ENCODE data around the gene LBHD1. TPM values are rescaled to one million over a fixed set of nuclear protein-coding genes. Genes with fewer than 3 reads are reported as not detected.
A peak's percentile ranks its signal among the peaks of the same experiment; 100 is the strongest.

LBHD1 gene
- total RNA-seq (10 to 100 TPM; 12.0 to 14.9 TPM), total RNA-seq (11.9 to 13.3 reads per million in 2 donors)

DNA sequence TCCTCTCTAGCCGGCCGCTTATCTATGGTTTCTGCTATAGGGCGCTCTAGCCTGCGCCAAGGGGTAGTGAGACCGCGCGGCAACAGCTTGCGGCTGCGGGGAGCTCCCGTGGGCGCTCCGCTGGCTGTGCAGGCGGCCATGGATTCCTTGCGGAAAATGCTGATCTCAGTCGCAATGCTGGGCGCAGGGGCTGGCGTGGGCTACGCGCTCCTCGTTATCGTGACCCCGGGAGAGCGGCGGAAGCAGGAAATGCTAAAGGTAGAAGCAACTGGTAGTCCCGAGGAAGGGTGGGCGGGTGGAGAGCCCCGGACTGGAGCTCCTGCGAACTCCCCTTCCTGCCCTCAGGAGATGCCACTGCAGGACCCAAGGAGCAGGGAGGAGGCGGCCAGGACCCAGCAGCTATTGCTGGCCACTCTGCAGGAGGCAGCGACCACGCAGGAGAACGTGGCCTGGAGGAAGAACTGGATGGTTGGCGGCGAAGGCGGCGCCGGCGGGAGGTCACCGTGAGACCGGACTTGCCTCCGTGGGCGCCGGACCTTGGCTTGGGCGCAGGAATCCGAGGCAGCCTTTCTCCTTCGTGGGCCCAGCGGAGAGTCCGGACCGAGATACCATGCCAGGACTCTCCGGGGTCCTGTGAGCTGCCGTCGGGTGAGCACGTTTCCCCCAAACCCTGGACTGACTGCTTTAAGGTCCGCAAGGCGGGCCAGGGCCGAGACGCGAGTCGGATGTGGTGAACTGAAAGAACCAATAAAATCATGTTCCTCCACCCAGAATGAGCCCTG is at the start of gene LBHD1, which contains the start of gene UQCC3:
TSS of gene LBHD1 (minus strand) at position 660 of the 782 bp plus-strand sequence. CDS start 2,236 bp downstream, outside the sequence.
TSS of gene UQCC3 (plus strand) at position 66 of the 782 bp plus-strand sequence. CDS start at position 139, 73 bp downstream.
- peak; percentile 81 for ATAC-seq
- no peaks in the 10 kb centered on the region for H3K9me3 ChIP-seq (ENCODE audit: control insufficient read depth, low read length, poor library complexity, severe bottlenecking)
- DNase-seq: peak; percentile 51 to 63 (median 62)
- H3K4me1 Mint-ChIP-seq: peaks cover 35% of the 10 kb centered on the region
- H3K36me3 Mint-ChIP-seq (ENCODE audit: low read depth): peaks cover 3% of the 10 kb centered on the region
- H3K4me3 Mint-ChIP-seq: peak within 1 kb of the TSS; percentile 99
- H3K27me3 Mint-ChIP-seq: no peaks in the 10 kb centered on the region
- H3K27ac Mint-ChIP-seq: peak within 1 kb of the TSS; percentile 96

DNA sequence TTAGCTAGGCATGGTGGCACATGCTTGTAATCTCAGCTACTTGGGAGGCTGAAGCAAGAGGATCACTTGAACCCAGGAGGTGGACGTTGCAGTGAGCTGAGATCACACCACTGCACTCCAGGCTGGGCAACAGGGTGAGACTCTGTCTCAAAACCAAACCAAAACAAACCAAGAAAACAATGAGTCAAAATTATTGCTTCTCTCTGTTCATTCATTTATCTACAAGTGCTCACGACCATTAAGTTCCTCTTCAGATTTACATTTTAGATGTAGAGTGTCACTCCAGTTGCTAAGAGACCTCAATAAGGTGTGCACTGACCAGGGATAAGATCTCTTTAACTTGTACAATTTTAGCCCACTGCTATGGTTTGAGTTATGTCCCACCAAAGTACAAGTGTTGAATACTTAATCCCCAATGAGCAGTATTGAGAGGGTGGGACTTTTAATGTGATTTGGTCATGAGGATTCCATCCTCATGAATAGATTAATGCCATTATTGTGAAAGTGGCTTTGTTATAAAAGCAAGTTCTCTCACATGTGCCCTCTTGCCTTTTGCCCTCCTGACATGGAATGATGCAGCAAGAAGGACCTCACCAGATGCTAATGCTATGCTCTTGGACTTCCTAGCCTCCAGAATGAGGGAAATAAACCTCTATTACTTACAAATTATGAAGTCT is 47.4 kb upstream of the LBHD1 start:
- Mint-ChIP-seq H3K4me3 (no peak overlapping the region), H3K27me3 (no peaks in the 10 kb centered on the region), H3K4me1 (peaks cover 28% of the 10 kb centered on the region), H3K27ac (peak overlapping the region; percentile 39), H3K36me3 (ENCODE audit: low read depth) (peaks cover 6% of the 10 kb centered on the region)
- ATAC-seq (no peak), DNase-seq (no peak)
- H3K9me3 ChIP-seq (ENCODE audit: control insufficient read depth, low read length, poor library complexity, severe bottlenecking): no peaks in the 10 kb centered on the region

DNA sequence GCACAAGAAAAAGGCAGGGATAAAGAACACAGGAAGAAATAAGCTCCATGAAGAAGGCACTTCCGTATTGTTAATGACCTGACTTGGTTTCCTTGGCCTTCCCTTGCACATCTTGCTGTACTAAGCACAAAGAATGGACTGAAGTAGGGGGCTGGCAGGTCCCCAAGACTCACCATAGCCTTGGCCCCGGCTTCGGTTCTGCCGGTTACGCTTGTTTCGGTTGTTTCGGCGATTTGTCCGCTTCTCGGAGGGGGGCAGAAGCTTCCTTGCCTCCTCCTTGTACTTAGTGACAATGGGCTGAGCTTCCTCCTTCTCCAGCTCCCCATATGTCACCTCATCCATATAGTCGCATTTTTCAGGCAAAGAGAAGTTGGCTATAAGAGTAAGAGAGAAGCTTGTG is 44.7 kb upstream of the LBHD1 start:
- Mint-ChIP-seq H3K27me3 (no peaks in the 10 kb centered on the region), H3K36me3 (ENCODE audit: low read depth) (peaks cover 3% of the 10 kb centered on the region), H3K27ac (peak overlapping the region; percentile 62), H3K4me3 (no peak overlapping the region), H3K4me1 (peaks cover 32% of the 10 kb centered on the region)
- no peaks in the 10 kb centered on the region for H3K9me3 ChIP-seq (ENCODE audit: control insufficient read depth, low read length, poor library complexity, severe bottlenecking)
- ATAC-seq: no peak
- no peak for DNase-seq

DNA sequence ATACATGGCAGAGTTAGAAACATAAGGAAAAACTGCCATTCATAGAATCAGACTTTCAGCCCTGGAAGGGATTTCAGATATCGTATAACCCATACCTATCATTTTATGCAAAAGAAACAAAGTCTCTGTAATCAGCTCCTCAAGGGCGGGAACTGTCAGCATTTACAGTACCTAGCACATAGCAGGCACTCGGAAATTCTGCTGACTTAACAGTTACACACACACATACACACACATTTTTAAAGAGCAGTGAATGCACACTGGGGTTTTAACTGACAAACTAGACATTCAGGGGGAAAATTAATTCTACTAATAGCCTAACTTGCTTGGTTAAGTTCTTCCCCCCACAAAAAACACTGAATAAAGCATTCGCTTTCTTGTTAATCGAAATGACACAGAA is 44.1 kb upstream of the LBHD1 start:
- ATAC-seq: no peak
- no peaks in the 10 kb centered on the region for H3K9me3 ChIP-seq (ENCODE audit: control insufficient read depth, low read length, poor library complexity, severe bottlenecking)
- no peak for DNase-seq
- Mint-ChIP-seq H3K27ac (peak overlapping the region; percentile 62), H3K4me3 (no peak overlapping the region), H3K4me1 (peaks cover 32% of the 10 kb centered on the region), H3K36me3 (ENCODE audit: low read depth) (peaks cover 3% of the 10 kb centered on the region), H3K27me3 (no peaks in the 10 kb centered on the region)

DNA sequence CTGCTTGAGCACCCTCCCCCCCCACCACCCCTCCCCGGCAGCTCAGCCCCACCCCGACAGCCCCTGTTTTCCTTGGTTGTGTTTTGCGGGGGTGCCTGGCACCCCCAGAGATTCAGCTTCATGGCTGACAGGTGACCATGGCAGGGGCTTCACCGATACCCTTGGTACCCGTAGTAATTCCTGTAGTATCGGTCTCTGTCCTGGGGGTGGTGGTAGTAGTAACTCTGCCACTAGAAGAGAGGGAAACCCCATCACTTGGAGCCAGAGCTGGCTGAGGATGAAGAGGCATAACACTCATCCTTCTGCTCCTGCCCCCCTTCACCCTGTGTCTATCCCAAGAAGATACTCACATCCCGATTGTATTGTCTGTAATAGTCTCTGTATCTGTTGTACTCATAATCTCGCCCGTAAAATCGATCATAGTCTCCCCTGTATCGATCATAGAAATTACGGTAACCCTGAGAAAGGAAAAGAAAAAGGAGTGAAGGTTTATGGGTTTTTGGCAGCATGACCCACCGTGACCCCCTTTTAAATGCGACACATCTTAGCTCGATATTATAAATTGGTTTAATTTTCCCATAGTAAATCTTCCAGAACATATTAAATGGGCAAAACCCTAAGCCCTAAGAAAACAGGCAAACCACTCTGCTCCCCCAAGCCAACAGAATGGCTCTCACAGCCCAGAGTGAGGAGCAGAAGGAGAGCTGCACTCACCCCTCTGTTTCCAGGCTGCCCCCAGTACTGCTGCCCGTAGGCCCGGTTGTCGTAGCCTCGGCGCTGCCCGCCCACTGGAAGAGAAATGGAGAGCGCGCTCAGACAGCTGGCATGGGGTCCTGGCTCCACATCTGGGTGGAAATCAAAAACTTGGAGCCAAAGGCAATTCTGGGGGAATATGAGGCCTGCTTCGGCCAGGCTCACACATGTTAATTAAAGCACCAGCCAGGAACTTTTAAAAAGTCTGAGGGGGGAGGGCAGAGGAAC is 43.4 kb upstream of the LBHD1 start:
- peaks cover 32% of the 10 kb centered on the region for H3K4me1 Mint-ChIP-seq
- peak overlapping the region; percentile 91 for H3K27ac Mint-ChIP-seq
- peaks cover 3% of the 10 kb centered on the region for H3K36me3 Mint-ChIP-seq (ENCODE audit: low read depth)
- H3K9me3 ChIP-seq (ENCODE audit: control insufficient read depth, low read length, poor library complexity, severe bottlenecking): no peaks in the 10 kb centered on the region
- DNase-seq: no peak
- H3K27me3 Mint-ChIP-seq: no peaks in the 10 kb centered on the region
- H3K4me3 Mint-ChIP-seq: no peak overlapping the region
- no peak for ATAC-seq

DNA sequence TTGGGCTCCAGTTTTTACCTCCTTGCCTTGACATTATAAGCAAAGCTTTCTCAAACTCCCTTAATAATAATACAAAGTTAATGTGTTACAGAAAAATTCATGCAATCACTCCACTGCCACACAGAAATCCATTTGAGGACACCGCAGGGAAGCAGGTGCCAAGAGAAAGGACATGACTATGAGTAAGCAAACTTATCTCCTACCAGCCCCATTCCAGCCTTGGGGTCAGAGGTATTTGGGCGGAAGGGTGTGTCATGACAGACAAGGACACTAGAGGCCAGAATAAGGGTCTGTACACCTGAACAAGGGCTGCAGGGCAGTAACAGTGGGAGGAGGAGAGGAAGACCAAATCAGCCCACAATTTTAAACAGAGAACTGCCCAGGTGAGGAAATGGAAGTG is 41.3 kb upstream of the LBHD1 start:
- H3K4me3 Mint-ChIP-seq: no peak overlapping the region

DNA sequence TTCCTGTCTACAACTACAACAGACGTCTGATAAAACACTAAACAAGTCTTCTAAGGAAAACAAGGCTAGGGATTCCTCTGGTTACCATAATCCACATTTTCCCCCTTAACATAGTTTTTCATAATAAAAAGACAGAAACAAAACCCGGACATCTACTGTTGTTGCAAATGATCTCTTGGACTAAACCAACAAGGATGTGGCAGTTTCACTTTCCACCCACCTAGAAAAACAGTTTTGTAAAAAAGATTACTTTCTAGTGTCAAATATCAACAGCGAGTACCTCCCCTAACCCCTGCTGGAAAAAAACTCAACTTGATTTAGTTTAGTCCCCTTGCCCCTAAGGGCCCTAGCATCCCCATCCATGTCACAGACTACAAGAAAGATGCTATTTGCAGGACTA is 40.8 kb upstream of the LBHD1 start:
- H3K4me3 Mint-ChIP-seq: no peak overlapping the region
- DNase-seq (no peak), ATAC-seq (no peak)
- no peaks in the 10 kb centered on the region for H3K9me3 ChIP-seq (ENCODE audit: control insufficient read depth, low read length, poor library complexity, severe bottlenecking)
- peaks cover 40% of the 10 kb centered on the region for H3K4me1 Mint-ChIP-seq
- peak overlapping the region; percentile 91 for H3K27ac Mint-ChIP-seq
- H3K27me3 Mint-ChIP-seq: no peaks in the 10 kb centered on the region
- no peaks in the 10 kb centered on the region for H3K36me3 Mint-ChIP-seq (ENCODE audit: low read depth)

More for the DNA sequence above, 41.3 kb upstream of the LBHD1 start:
- Mint-ChIP-seq H3K27me3 (no peaks in the 10 kb centered on the region), H3K4me1 (peaks cover 39% of the 10 kb centered on the region), H3K27ac (peak overlapping the region; percentile 91), H3K36me3 (ENCODE audit: low read depth) (no peaks in the 10 kb centered on the region)
- DNase-seq (no peak), ATAC-seq (no peak)
- H3K9me3 ChIP-seq (ENCODE audit: control insufficient read depth, low read length, poor library complexity, severe bottlenecking): no peaks in the 10 kb centered on the region

DNA sequence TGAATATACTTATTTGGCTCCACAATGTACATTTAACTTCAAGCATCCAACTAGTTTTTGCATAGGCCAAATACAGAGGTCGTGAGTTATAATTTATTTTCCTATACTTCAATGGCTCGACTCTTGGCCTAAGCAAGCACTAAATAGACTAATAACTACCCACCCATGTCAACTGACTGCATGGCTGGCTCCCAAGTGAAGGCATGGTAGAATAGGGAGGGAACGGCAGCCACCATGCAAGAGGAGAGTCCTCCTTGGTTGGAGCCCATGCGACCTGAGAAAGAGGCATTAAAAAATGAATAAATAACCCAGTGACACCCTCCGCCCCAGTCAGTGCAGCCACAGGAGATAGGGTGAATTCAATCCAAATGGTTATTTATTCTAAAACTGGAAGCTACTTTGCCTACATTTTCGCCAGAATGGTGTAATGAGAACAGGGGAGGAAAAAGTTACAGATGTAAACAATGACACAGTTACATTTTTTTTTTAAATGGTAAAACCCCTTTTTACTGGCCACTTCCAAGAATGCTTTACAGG is 40.3 kb upstream of the LBHD1 start:
- no peaks in the 10 kb centered on the region for H3K36me3 Mint-ChIP-seq (ENCODE audit: low read depth)
- H3K27me3 Mint-ChIP-seq: no peaks in the 10 kb centered on the region
- H3K4me1 Mint-ChIP-seq: peaks cover 41% of the 10 kb centered on the region
- ATAC-seq: no peak
- H3K27ac Mint-ChIP-seq: peak overlapping the region; percentile 91
- no peak for DNase-seq
- H3K4me3 Mint-ChIP-seq: no peak overlapping the region
- no peaks in the 10 kb centered on the region for H3K9me3 ChIP-seq (ENCODE audit: control insufficient read depth, low read length, poor library complexity, severe bottlenecking)

DNA sequence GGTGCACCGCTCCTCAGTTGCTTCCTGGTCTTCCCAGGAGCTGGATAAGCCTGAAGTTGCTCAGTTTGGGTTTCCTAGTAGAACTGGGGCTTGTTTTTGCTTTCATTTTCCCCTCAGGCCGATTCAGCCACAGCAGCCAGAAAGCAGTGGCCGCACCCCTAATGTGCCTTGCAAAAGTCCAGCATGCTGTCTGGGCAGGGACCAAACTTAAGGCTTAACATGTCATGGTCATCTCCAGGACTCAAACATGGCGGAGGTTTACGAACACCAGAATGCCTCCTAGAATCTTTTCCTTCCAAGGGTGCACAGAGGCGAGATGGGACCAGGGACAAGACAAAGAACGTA is 37.9 kb upstream of the LBHD1 start:
- H3K9me3 ChIP-seq (ENCODE audit: control insufficient read depth, low read length, poor library complexity, severe bottlenecking): no peaks in the 10 kb centered on the region
- Mint-ChIP-seq H3K4me1 (peaks cover 43% of the 10 kb centered on the region), H3K36me3 (ENCODE audit: low read depth) (no peaks in the 10 kb centered on the region), H3K27me3 (no peaks in the 10 kb centered on the region), H3K27ac (peak overlapping the region; percentile 100), H3K4me3 (peak overlapping the region; percentile 97)
- peak in 1 of 3 donors; percentile 20 for DNase-seq
- ATAC-seq: no peak

DNA sequence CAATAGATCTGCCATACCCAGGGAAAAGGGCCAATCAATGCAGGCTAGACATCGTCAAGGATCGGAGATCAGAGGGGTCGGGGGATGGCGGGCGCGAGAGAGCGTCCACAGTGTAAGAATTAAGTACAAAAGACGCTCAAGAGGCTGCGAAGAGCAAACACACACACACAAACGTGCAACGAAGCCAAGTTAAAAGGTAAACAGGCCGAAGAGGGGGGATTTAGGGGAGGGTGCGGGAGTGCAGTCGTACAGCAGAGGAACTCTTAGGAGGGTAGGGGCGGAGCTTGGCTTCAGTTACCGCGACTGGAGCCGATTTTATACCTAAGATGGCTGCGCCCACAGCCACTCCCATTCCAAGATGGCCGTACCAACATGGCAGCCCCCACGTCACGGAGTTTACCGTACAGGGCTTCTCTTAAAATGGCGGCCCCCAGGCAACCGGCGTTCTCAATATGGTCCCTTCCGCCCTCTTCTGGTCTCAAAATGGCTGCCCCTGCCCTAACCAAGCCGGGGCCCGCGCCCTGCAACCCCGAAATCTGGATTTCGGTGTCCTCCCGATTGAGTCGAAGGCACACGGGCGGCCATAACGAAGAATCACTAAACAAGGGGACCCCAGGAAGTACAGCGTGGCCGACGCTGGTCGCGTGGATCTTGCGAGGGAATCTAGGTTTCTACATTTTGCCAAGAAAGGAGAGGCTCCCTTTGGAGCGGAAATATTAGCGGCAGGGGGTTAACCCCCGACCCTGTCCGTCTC is 37.4 kb upstream of the LBHD1 start:
- DNase-seq (peak; percentile 83 to 93 (median 90)), ATAC-seq (peak; percentile 83)
- Mint-ChIP-seq H3K4me3 (peak overlapping the region; percentile 97), H3K36me3 (ENCODE audit: low read depth) (no peaks in the 10 kb centered on the region), H3K27ac (peak overlapping the region; percentile 100), H3K4me1 (peaks cover 41% of the 10 kb centered on the region), H3K27me3 (no peaks in the 10 kb centered on the region)
- no peaks in the 10 kb centered on the region for H3K9me3 ChIP-seq (ENCODE audit: control insufficient read depth, low read length, poor library complexity, severe bottlenecking)

DNA sequence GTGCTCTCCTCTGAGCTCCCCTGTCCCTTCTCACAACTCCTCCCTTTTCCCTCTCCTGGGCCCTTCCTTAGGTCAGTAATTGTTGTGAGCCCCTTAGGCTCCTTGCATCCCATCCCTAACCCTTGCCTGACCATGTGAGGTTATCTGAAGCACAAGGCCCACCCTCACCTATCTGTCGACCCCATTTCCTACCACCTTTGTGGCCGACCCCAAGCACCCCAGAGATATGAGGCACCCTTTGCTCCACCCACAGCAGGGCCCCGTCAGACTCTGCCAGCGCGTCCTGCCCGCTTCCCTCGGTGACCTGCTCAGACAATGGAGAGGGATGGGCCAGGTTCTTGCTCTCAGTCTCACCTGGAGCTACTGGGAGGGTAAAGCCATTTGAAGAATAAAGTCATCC is 36.7 kb upstream of the LBHD1 start:
- peaks cover 38% of the 10 kb centered on the region for H3K4me1 Mint-ChIP-seq
- DNase-seq: peak; percentile 26 to 33 (median 26)
- H3K27me3 Mint-ChIP-seq: no peaks in the 10 kb centered on the region
- peak overlapping the region; percentile 97 for H3K4me3 Mint-ChIP-seq
- H3K36me3 Mint-ChIP-seq (ENCODE audit: low read depth): no peaks in the 10 kb centered on the region
- peak; percentile 22 for ATAC-seq
- H3K27ac Mint-ChIP-seq: peak overlapping the region; percentile 100
- H3K9me3 ChIP-seq (ENCODE audit: control insufficient read depth, low read length, poor library complexity, severe bottlenecking): no peaks in the 10 kb centered on the region

DNA sequence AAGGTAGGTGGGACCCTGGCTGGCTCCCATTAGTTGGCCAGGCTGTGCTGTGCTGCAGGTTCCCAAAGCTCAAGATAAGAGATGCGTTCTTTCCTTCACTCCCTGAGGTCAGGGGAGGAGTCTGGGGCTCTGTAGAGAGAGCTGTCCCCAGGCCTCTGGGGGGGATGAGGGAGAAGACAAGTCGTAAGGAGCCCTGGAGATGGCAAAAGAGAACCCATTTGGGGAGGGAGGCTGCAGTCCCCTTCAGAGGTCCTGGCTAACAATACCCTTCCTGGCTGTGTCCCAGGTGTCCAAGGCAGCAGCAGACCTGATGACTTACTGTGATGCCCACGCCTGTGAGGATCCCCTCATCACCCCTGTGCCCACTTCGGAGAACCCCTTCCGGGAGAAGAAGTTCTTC is 36.3 kb upstream of the LBHD1 start:
- H3K9me3 ChIP-seq (ENCODE audit: control insufficient read depth, low read length, poor library complexity, severe bottlenecking): no peaks in the 10 kb centered on the region
- Mint-ChIP-seq H3K27ac (peak overlapping the region; percentile 100), H3K4me3 (peak overlapping the region; percentile 97), H3K4me1 (peaks cover 35% of the 10 kb centered on the region), H3K36me3 (ENCODE audit: low read depth) (no peaks in the 10 kb centered on the region), H3K27me3 (no peaks in the 10 kb centered on the region)
- DNase-seq: no peak
- no peak for ATAC-seq
